NCI-H128 (cell line): ENCODE results near the gene IP6K1.
"Not testable (repeated sequence)": the region's sequence is repeated elsewhere in the genome, so short reads cannot be mapped to it uniquely, and the experiment has no call there.

Experiments used
- DNase-seq: peaks from one replicate; lab custom pipeline; 2025; ENCODE audit not compliant: unreplicated experiment; lab: John Stamatoyannopoulos, UW

IP6K1 gene

DNA sequence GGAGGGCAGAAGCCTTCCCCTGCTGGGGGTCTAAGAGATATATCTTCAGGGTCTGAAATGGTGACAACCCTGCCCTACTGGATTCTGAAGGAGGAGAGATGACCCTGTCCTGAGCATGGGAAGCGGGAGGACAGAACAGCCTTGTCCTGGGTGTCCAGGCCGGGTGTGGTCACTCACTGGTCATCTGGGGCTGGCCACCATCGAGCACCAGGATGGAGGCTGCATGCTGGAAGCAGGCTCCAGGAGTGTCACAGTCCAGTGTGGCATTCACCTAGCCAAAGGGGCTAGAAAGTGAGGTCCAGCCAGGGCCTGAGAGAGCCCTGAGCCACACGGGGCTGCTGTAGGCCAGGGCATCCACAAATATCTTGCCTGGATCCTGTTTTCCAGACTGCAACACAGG is 8.1 kb upstream of the IP6K1 start:
- no peak for DNase-seq

DNA sequence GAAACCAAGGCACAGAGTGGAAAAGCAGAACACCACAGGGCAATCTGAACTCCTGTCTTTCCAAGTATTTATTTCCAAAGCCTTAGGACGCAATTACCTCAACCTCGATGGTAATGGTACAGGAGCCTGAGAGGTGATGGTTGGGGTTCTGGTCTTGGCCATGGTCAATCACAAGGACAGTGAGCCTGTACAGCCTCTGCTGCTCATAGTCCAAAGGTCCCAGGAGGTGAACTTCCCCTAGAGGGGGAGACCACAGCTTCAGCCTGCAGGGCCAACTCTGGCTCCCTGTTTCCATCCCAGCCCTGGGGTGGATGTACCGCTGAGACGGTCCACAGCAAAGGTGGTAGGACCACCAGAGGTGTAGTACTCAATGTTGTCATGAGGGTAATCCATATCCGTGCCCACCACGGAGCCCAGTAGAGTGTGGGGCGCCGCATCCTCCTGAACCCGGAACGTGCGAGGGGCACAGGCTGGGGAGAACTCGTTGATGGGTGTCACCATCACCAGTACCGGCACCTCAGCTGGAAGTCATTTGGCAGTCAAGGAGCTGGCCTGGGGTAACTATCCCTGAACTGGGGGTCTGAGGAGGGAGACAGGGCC is 7.2 kb upstream of the IP6K1 start:
- no peak for DNase-seq

- no peak for DNase-seq
Measured at GRCh38 chr3:49792371-49793150, 6.2 kb upstream of the IP6K1 start.

DNA sequence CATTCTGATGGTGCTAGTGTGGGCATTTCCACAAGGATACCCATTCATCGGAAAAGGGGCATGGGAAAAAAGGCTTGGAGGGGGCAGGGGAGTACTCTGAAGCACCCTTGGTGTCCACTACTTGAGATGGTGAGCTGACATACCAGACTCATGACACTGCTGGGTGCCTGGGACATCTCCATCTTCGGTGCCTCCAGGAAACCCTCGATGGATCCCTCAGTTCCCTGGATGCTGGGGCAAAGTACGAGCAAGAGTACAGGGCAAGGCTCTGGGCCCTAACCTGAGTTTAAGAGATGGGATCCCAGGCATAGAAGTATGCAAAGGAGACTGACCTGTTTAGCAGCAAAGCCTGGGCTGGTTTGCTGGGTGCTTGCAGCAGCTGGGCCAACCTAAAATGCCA is 5.2 kb upstream of the IP6K1 start:
- DNase-seq: no peak

GRCh38 chr3:49790626-49791411 is 4.5 kb upstream of the IP6K1 start:
- DNase-seq: no peak

DNA sequence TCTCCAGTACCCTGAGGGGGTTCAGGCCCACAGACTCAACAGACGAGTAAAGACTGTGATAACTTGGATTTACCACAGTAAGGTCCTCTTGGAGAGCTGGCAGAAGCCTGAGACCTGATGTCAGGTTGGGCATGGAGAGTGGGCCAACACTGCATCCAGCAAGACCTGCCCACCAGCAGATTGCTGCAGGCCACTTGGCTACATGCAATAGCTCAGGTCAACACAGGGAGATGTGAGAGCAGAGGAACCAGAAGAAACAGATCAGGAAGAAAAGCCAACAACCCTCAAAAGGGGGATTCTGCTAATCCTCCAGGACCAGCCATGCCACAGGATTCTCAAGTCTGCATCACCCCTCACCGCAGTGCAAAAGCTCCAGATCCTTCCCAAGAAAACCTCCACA is 1.7 kb upstream of the IP6K1 start:
- DNase-seq: no peak

GRCh38 chr3:49787536-49787935 is 1.2 kb upstream of the IP6K1 start:
- DNase-seq: no peak

DNA sequence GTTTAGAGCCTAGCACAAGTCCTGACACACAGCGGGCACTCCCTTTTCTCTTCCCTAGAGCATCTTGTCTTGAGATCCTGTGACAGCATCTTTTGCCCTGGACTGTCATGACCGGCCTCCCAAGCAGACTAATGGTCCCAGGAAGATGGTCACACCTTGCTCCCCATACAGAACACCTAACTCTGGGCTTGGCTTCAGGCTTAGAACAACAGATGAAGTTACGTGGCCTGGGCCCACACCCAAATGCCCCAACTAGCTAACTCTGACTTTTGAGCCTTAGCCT is 781 bp upstream of the IP6K1 start:
- no peak for DNase-seq

DNA sequence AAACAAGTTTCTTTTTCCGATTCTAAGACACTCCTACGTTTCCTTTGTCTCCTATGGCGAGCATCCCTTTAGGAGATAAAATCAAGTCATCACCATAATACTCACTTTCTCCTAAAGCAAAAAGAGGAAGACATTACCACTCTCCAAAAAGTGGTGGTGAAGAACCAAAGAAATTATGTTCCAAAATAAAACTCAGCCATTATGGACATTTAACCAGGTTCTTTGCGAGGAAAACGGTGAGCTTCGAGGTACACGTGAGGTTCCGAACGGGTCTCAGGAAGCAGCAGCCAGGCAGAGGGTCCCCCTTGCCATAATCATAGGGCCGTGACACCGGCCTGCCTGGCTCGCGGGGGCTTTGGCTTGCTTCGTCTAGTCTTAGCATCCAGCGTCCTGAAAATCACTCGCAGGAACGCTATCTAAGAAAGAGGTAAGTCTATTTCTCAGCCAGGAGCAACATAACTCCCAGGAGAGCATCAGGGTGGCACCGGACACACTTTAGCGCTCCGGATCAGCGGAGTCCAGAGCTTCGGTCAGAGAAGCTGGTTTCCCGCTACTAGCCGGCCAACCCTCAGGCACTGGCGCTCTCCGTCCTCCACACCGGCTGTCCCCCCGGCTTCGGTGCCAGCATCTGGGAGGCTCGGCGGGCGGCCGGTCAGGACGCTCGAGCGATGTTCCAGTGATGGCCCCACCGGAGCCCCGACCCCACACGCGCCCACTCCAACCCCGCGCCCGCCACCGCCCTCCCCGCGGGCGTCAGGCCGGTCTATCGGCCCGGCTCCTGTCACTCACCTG is 581 bp downstream of the IP6K1 start:
- no peak for DNase-seq

DNA sequence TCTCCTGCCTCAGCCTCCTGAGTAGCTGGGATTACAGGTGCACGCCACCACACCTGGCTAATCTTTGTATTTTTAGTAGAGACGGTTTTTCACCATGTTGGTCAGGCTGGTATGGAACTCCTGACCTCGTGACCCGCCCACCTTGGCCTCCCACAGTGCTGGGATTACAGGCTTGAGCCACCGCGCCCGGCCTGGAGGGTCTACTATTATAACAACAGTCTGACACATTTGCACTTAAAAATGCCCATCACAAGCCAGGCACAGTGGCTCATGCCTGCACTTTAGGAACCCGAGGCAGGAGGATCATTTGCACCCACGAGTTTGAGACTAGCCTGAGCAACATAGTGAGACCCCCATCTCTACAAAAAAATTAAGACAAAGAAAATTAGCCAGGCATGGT is 4.1 kb downstream of the IP6K1 start:
- DNase-seq: not testable (repeated sequence)

DNA sequence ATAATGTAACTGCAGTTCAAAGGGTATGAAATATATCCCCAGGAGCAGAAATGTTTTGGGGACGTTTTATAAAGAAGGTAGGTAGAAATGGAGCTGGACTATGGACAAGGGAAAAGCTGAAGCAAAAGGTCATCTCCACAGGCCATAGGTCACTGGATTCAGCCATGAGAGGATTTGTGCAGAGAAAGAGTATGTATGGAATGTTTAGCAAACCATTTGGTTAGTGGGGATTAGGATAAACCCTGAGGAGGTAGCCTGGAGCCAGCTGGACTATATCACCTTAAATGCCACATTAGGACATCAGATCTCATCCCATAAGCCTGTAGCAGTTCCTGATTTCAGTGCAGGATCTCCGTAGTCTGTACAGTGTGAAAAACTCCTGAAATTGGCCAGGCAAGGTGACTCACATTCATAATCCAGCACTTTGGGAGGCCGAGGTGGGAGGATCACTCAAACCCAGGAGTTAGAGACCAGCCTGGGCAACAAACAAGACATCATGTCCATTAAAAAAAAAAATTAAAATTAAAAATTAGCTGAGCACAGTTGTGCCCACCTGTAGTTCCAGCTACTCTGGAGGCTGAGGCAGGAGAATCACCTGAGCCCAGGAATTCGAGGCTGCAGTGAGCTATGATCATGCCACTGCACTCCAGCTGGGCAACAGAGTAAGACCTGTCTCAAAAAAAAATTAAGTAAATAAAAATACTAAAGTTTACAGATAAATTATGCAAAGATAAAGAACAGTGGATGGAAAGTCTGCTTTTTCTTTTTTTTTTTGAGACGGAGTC is 4.7 kb downstream of the IP6K1 start:
- DNase-seq: no peak

GRCh38 chr3:49780975-49781365 is 5.4 kb downstream of the IP6K1 start:
- not testable (repeated sequence) for DNase-seq

- no peak for DNase-seq
Measured at GRCh38 chr3:49780080-49780974, 6.0 kb downstream of the IP6K1 start.

- no peak for DNase-seq
Measured at GRCh38 chr3:49779358-49780079, 6.8 kb downstream of the IP6K1 start.

GRCh38 chr3:49776101-49776500 is 10.2 kb downstream of the IP6K1 start:
- not testable (repeated sequence) for DNase-seq

GRCh38 chr3:49775538-49775937 is 10.8 kb downstream of the IP6K1 start:
- no peak for DNase-seq

DNA sequence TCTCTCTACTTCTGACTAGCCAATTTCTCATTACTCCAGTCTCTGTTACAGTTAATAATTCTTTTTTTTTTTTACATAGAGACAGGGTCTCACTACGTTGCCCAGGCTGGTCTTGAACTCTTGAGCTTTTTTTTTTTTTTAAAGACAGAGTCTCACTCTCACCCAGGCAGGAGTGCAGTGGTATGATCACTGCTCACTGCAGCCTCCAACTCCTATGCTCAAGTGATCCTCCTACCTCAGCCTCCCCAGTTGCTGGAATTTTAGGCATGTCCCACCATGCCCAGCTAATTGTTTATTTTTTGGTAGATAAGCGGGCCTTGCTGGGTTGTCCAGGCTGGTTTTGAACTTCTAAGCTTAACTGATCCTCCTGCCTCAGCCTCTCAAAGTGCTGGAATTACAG is 13.6 kb downstream of the IP6K1 start:
- no peak for DNase-seq

GRCh38 chr3:49771340-49771938 is 14.9 kb downstream of the IP6K1 start:
- DNase-seq: no peak

- no peak for DNase-seq
Measured at GRCh38 chr3:49769926-49770325, 16.4 kb downstream of the IP6K1 start.
